Measurements from ENCODE around the gene DOCK1. TPM values are rescaled to one million over a fixed set of nuclear protein-coding genes. Genes with fewer than 3 reads are reported as not detected.

The DOCK1 gene
- total RNA-seq, 4 donors from 2014 or later: 41.1 to 62.4 (median 53.2) TPM

DNA sequence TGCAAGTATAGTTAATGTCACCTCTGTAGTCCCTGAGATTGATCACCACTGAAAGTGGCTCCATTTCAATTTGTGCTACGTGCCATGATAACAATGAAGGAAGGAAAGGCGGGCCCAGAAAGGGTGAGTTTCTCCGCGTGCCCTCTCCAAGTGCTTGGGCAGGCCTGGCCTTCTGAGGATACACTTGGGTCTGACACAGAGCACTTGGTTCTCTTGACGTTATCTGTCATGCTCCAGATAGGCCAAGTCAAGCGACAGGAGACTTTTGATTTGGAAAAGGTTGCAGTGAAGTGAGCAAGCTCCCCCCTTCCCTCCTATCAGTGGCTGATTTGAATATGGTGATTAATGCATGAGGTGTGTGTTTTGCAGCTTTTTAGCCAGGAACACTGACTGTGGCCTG is 452.0 kb downstream of the DOCK1 start:
- TF ChIP-seq, protein P1, sequence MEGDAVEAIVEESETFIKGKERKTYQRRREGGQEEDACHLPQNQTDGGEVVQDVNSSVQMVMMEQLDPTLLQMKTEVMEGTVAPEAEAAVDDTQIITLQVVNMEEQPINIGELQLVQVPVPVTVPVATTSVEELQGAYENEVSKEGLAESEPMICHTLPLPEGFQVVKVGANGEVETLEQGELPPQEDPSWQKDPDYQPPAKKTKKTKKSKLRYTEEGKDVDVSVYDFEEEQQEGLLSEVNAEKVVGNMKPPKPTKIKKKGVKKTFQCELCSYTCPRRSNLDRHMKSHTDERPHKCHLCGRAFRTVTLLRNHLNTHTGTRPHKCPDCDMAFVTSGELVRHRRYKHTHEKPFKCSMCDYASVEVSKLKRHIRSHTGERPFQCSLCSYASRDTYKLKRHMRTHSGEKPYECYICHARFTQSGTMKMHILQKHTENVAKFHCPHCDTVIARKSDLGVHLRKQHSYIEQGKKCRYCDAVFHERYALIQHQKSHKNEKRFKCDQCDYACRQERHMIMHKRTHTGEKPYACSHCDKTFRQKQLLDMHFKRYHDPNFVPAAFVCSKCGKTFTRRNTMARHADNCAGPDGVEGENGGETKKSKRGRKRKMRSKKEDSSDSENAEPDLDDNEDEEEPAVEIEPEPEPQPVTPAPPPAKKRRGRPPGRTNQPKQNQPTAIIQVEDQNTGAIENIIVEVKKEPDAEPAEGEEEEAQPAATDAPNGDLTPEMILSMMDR (IDR thresholded peaks at IDR 0.05; ENCODE audit: low read depth): no peak

DNA sequence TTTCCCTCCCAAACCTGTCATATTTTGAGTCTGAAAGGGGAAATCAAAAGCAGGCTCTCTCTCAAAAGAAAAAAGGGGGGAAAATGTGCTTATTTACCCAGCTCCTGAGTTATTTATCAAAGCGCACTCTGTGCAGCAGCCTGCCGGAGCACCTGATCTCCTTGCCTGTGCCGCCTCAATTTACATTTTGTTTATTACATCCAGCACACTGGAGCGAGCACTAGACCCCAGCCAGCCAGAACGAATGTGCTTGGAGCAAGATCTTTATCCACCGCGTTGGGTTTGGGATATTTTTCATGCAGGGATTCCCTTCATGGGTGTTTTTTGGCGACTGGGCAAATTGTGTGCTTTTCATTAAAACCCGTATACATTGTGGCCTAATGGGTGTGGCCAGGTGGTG is 453.1 kb downstream of the DOCK1 start:
- TF ChIP-seq, protein P1 (IDR thresholded peaks at IDR 0.05; ENCODE audit: low read depth): no peak

DNA sequence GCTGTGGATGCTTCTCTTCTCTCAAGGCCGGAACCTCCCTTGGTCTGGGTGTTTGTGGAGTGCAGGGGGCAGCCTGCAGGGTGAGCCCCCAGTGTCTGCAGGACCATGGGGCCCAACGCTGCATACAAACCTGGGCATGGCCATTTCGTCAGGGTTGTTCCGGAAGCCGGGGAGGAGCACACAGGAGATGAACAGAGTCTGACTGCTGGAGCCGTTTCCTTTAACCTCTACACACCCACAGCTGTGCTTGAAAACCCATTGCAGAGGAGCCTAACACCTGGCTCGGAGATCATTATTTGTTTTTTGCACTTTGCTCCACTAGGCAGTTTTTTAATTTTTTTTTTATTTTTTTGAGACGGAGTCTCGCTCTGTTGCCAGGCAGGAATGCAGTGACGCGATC is 458.8 kb downstream of the DOCK1 start:
- TF ChIP-seq, protein P1 (IDR thresholded peaks at IDR 0.05; ENCODE audit: low read depth): no peak

DNA sequence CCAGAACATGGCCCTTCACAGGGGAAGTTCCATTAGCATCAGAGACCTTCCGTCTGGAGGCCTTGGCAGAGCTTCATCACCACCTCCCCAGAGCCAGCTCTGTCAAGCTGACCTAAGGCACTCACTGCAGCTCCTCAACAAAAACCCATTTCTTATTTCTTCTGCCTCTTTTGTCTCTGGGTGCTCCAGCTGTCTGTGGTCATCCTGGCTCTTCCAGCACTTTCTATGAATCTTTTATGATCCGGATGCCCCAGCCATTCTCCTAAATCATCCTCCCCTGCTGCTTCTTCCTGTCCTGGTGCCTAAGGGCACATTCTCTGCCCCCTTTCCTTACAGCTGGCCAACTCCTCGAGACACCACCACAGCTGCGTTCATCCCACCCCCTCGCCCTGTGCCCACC is 462.9 kb downstream of the DOCK1 start:
- TF ChIP-seq, protein P1 (IDR thresholded peaks at IDR 0.05; ENCODE audit: low read depth): no peak

DNA sequence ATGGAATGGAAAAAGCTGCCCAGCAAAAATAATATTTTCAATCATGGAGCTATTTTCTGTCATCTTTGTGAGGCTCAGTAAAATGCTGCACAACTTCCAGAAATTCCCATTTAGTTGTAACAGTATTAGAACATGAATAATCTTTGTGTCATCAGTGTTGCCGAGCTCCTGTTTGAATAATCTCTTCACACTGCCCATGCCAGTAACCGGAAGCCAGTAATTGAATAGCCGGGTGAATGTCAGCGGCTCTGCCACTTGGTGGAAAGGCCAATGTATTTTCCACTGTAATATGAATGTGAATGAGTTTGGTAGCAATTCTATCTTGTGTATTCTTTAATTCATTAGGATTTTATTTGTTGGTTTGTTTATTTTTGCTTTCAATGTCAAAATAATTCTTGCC is 463.7 kb downstream of the DOCK1 start:
- TF ChIP-seq, protein P1 (IDR thresholded peaks at IDR 0.05; ENCODE audit: low read depth): no peak

DNA sequence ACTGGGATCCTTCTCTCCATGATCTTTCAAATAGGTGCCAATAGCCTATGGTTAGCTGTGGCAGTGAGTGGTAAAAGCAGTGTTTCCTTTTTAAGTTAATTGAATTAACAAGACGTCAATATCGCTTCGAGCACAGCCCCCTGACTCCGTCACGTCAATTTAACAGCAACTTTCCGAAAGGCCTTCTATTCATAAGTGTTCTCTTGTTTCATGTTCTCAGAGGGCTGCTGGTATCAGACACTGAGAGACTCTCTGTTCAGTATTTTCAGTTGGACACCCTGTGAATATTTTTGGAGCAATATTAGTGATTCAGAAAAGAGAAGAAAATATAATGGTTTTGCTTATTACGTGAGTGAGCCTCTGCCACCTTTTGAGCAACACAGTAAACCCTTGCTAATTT is 465.4 kb downstream of the DOCK1 start:
- TF ChIP-seq, protein P1 (IDR thresholded peaks at IDR 0.05; ENCODE audit: low read depth): no peak

DNA sequence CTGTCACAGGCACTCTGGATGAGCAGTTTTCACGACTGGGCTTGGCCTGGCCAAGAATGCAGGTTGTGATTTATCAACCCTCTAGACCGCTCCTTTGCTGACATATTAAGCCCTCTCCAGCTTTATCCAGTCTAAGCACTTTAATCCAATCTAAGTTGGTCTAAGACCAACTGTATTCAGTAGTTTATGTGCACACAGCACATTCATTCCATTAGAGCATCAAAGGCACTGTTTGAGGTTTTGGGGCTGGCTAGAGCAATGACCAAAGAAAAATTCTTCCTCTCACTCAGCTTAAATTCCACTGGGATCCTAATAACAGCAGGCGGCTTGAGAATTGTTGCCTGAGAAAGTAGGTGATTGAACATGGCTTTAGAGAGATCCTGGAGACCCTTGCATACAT is 467.1 kb downstream of the DOCK1 start:
- TF ChIP-seq, protein P1 (IDR thresholded peaks at IDR 0.05; ENCODE audit: low read depth): no peak
